GM12878 (cell line): ENCODE results near the gene SMCO4. TPM values are rescaled to one million over a fixed set of nuclear protein-coding genes. Genes with fewer than 3 reads are reported as not detected.

Source experiments
- ATAC-seq: fragments of 200-7000 bp; cut with Tn5 transposase; 3 replicates; pipeline ENCODE4 v1.9.1; 2020; ENCODE audit warnings: mild to moderate bottlenecking, moderate library complexity
- BruUV-seq: library from RNA; stranded (reverse); fragments of 400-500 nt; replicated peaks from 2 replicates; lab custom pipeline; 2021; lab: Mats Ljungman, UMichigan
- CTCF ChIA-PET: fragments of 300-600 bp; sonication (Branson Sonifier 250); formaldehyde crosslinking; extraction: SDS; loops from one replicate; lab custom pipeline; 2021; ENCODE audit warnings: inconsistent platforms; lab: Yijun Ruan, JAX
- POLR2A ChIA-PET: fragments of 350-600 bp; formaldehyde crosslinking; extraction: SDS; loops from one replicate; lab custom pipeline; 2021; ENCODE audit warnings: inconsistent platforms; lab: Charles Lee
- RAD21 ChIA-PET: fragments of 300-600 bp; sonication (Branson Sonifier 250); formaldehyde crosslinking; loops from one replicate; lab custom pipeline; 2023; ENCODE audit warnings: antibody characterized with exemption; ENCODE audit not compliant: unreplicated experiment; lab: Charles Lee
- SMC1A ChIA-PET: fragments of 300-600 bp; sonication (Branson Sonifier 250); formaldehyde crosslinking; loops from one replicate; lab custom pipeline; 2023; ENCODE audit not compliant: unreplicated experiment, uncharacterized antibody; lab: Charles Lee
- DNase-seq: peaks from one replicate; pipeline ENCODE4 v3.0.0-alpha.2; 2011; ENCODE audit warnings: low read depth, low spot score
- FAIRE-seq: peaks from 3 replicates; lab custom pipeline; 2011; peaks lifted over from hg19 to GRCh38; lab: Jason Lieb, UNC
- H2AFZ ChIP-seq: 2 replicates; pipeline ENCODE4 v1.6.0; 2011; ENCODE audit warnings: low read depth, low read length, control low read depth; ENCODE audit not compliant: control insufficient read depth
- H3K27ac ChIP-seq: 2 replicates; pipeline ENCODE4 v1.5.1; 2011; ENCODE audit warnings: control low read depth; ENCODE audit not compliant: control insufficient read depth, insufficient read depth
- H3K27me3 ChIP-seq, 2 experiments: replicated peaks in 1 of 2; 2 replicates each; pipeline versions ENCODE4 v1.6.0 to v1.6.1; 2011; ENCODE audit warnings: low read length in 1 of 2; ENCODE audit not compliant: control insufficient read depth in 2 of 2, insufficient read depth in 2 of 2
- H3K36me3 ChIP-seq, 2 experiments: 2 replicates each; pipeline ENCODE4 v1.5.1; 2011; ENCODE audit warnings: low read length in 1 of 2; ENCODE audit not compliant: control insufficient read depth in 2 of 2, insufficient read depth in 2 of 2
- H3K4me1 ChIP-seq: 2 replicates; pipeline ENCODE4 v1.6.1; 2011; ENCODE audit warnings: mild to moderate bottlenecking, low read length, moderate library complexity, mixed read lengths; ENCODE audit not compliant: control insufficient read depth, insufficient read depth
- H3K4me2 ChIP-seq: 2 replicates; pipeline ENCODE4 v1.6.0; 2011; ENCODE audit warnings: control low read depth; ENCODE audit not compliant: control insufficient read depth, insufficient read depth
- H3K4me3 ChIP-seq: fragments of 200-600 bp; sonication (generic); 2 replicates; pipeline ENCODE4 v1.5.1; 2016
- H3K79me2 ChIP-seq: 2 replicates; pipeline ENCODE4 v1.6.0; 2011; ENCODE audit warnings: low read length; ENCODE audit not compliant: control insufficient read depth, insufficient read depth
- H3K9ac ChIP-seq: 2 replicates; pipeline ENCODE4 v1.8.0; 2011; ENCODE audit warnings: low read length, control low read depth, mixed read lengths; ENCODE audit not compliant: control insufficient read depth, insufficient read depth
- H3K9me3 ChIP-seq: replicated peaks from 3 replicates; pipeline ENCODE4 v1.5.1; 2011; ENCODE audit warnings: mild to moderate bottlenecking, low read length; ENCODE audit not compliant: control insufficient read depth, insufficient read depth
- H4K20me1 ChIP-seq: 2 replicates; pipeline ENCODE4 v1.6.0; 2011; ENCODE audit not compliant: control insufficient read depth, insufficient read depth
- ASH2L ChIP-seq: fragments of 300-600, 200-600 bp; sonication (generic); IDR thresholded peaks from 2 replicates; pipeline ENCODE4 v1.6.1; 2017; ENCODE audit warnings: low read depth, mild to moderate bottlenecking, borderline replicate concordance
- BMI1 ChIP-seq: fragments of 450-650 bp; IDR thresholded peaks from 2 replicates; pipeline ENCODE4 v1.6.1; 2016; ENCODE audit warnings: mild to moderate bottlenecking, moderate library complexity, borderline replicate concordance
- CHD2 ChIP-seq: IDR thresholded peaks from 2 replicates; pipeline ENCODE4 v1.6.1; 2011; ENCODE audit warnings: low read depth, low read length, improper control_type of control experiment, borderline replicate concordance
- EGR1 ChIP-seq, 2 experiments: IDR thresholded peaks; 1 replicate in 1 of 2; 2 replicates in 1 of 2; pipeline ENCODE4 v1.6.1; 2011 to 2012; ENCODE audit warnings: low read depth in 2 of 2, low read length in 2 of 2, borderline replicate concordance in 1 of 2, mild to moderate bottlenecking in 1 of 2, moderate library complexity in 1 of 2
- IRF5 ChIP-seq: fragments of 450-650 bp; IDR thresholded peaks from 2 replicates; pipeline ENCODE4 v1.6.1; 2017; ENCODE audit warnings: borderline replicate concordance
- LARP7 ChIP-seq: fragments of 450-650 bp; IDR thresholded peaks from 2 replicates; pipeline ENCODE4 v1.6.1; 2017; ENCODE audit warnings: mild to moderate bottlenecking
- MYC ChIP-seq: IDR thresholded peaks from 2 replicates; pipeline ENCODE4 v1.6.1; 2011; ENCODE audit warnings: mild to moderate bottlenecking, low read length, moderate library complexity, inconsistent platforms; ENCODE audit not compliant: insufficient read depth, insufficient replicate concordance, insufficient read length, severe bottlenecking
- NR2C2 ChIP-seq: IDR thresholded peaks from 2 replicates; pipeline ENCODE4 v1.6.1; 2011; ENCODE audit warnings: borderline replicate concordance, low read depth; ENCODE audit not compliant: control insufficient read depth, insufficient read length
- POLR2A ChIP-seq: IDR thresholded peaks from 2 replicates; pipeline ENCODE4 v1.6.1; 2011; ENCODE audit warnings: low read depth, mild to moderate bottlenecking, low read length
- RELB ChIP-seq: fragments of 450-650 bp; IDR thresholded peaks from 2 replicates; pipeline ENCODE4 v1.6.1; 2017; ENCODE audit warnings: low read depth, mild to moderate bottlenecking, moderate library complexity
- SMAD5 ChIP-seq: IDR thresholded peaks from 2 replicates; pipeline ENCODE4 v1.6.1; 2016; ENCODE audit warnings: antibody characterized with exemption, low read depth
- YY1 ChIP-seq: IDR thresholded peaks from 2 replicates; pipeline ENCODE4 v1.6.1; 2011; ENCODE audit warnings: low read depth, mild to moderate bottlenecking, low read length
- ZBTB4 ChIP-seq: fragments of 450-650 bp; formaldehyde crosslinking; IDR thresholded peaks from 2 replicates; pipeline ENCODE4 v1.4.0; 2022; ENCODE audit warnings: mild to moderate bottlenecking, moderate library complexity
- ZNF384 ChIP-seq: IDR thresholded peaks from 2 replicates; pipeline ENCODE4 v1.6.1; 2012; ENCODE audit warnings: low read depth, mild to moderate bottlenecking, low read length, improper control_type of control experiment, borderline replicate concordance
- WGBS: methylation state at CpG from one replicate; pipeline ENCODE4 v1.1.6; 2016; ENCODE audit warnings: low lambda C conversion rate; ENCODE audit not compliant: insufficient replicate concordance, insufficient coverage; ENCODE audit errors: missing lambda C conversion rate; 5-methylcytosine and 5-hydroxymethylcytosine counted together
- in situ Hi-C: fragments of 300-500 bp; cut with MboI; formaldehyde crosslinking; loops from 9 replicates; pipeline ENCODE4 v1.14.3; 2018; ENCODE audit warnings: mixed read lengths
- intact Hi-C: fragments of 100-400 bp; cut with micrococcal nuclease; formaldehyde crosslinking; loops from one replicate; pipeline ENCODE4 v1.14.2; 2022; ENCODE audit not compliant: unreplicated experiment
- polyA plus RNA-seq, 11 experiments: library from polyadenylated mRNA; depleted of rRNA in 4 of 11; unstranded in 6 of 11; stranded (reverse) in 5 of 11; fragments of >200 nt; fragmentation: Nextera tagmentation in 4 of 11; fragmentation: Illumina TruSeq in 1 of 11; extraction: Ambion mirVana in 4 of 11; extraction: Trizol in 1 of 11; gene quantifications; 1 replicate in 1 of 11; 2 replicates in 10 of 11; pipeline versions ENCODE4 v1.2.1 to v1.2.3, GENCODE V29; 2011 to 2016; ENCODE audit warnings: inconsistent platforms in 2 of 11, missing spikeins in 2 of 11, low read depth in 1 of 11
- total RNA-seq, 4 experiments: library from RNA; depleted of rRNA in 3 of 4; stranded (reverse); fragments of >200 nt in 3 of 4; fragmentation: Illumina TruSeq in 1 of 4; extraction: Trizol in 1 of 4; gene quantifications; 2 replicates each; pipeline versions ENCODE4 v1.2.1 to v1.2.3, GENCODE V29; 2013 to 2021

Gene SMCO4
- total and polyA plus RNA-seq, 10 of the 15 experiments (the other 5 are each of a cell fraction or from before 2014, with no cell fraction given) = 3.6 to 59.9 (median 27.9) TPM

GRCh38 chr11:93487032-93487483, 56.1 kb downstream of the SMCO4 start:
- in situ Hi-C loops = no loop called here
- ATAC-seq (no peak), DNase-seq (no peak), FAIRE-seq (no peak)
- TF ChIP-seq ZBTB4 (CRISPR knock-in tag) (no peak), ASH2L (no peak), LARP7 (no peak), NR2C2 (no peak), EGR1 (IDR thresholded peaks at IDR 0.05; ENCODE audit: borderline replicate concordance in 1 of 2, low read depth in 2 of 2, low read length in 2 of 2) (no peak), IRF5 (no peak), RELB (no peak), BMI1 (no peak), POLR2A (no peak), CHD2 (no peak), YY1 (no peak), MYC (no peak), SMAD5 (no peak), ZNF384 (no peak)
- H3K27ac ChIP-seq = no peak overlapping the region
- H3K9ac ChIP-seq = no peak overlapping the region
- peaks cover 2 to 14% of the 10 kb centered on the region in 2 experiments; a peak in 3 of 4 replicates for H3K36me3 ChIP-seq
- no peak overlapping the region for H3K4me3 ChIP-seq
- H3K27me3 ChIP-seq = no peaks in the 10 kb centered on the region
- BruUV-seq = no TSS peak
- ChIA-PET RAD21 (no interaction called here), SMC1A (interaction anchor here (1.6 kb wide), 1 partner anchor 12 kb away, joined by 3 read pairs; no protein-coding TSS in a partner anchor), CTCF (interaction anchor here (0.5 to 1.1 kb wide), 2 partner anchors 18 to 1289 kb away, joined by 3 read pairs; no protein-coding TSS in a partner anchor), POLR2A (no interaction called here)
- H3K79me2 ChIP-seq = no peaks in the 10 kb centered on the region
- H3K4me2 ChIP-seq = no peak overlapping the region
- intact Hi-C loops = no loop called here
- no peaks in the 10 kb centered on the region for H4K20me1 ChIP-seq
- H3K4me1 ChIP-seq = no peaks in the 10 kb centered on the region
- H2AFZ ChIP-seq = no peak overlapping the region
- H3K9me3 ChIP-seq = no peaks in the 10 kb centered on the region
- WGBS = 77% methylated on average over 7 of the region's 7 CpGs
